SU-DHL-6 (cell line): Measurements from ENCODE around the gene ACAN.

Experiments used
- H2AFZ ChIP-seq: fragments of 200-600 bp; sonication (generic); 2 replicates; pipeline ENCODE4 v1.6.1; 2014; ENCODE audit warnings: low read depth, mild to moderate bottlenecking, moderate library complexity, mixed read lengths, antibody characterized with exemption, low read length; ENCODE audit not compliant: severe bottlenecking
- H3F3A ChIP-seq: fragments of 200-600 bp; shearing (Covaris generic); 2 replicates; pipeline ENCODE4 v1.6.0; 2016; ENCODE audit warnings: antibody characterized with exemption, mild to moderate bottlenecking; ENCODE audit not compliant: insufficient read depth
- H3K27ac ChIP-seq: fragments of 200-600 bp; sonication (generic); 2 replicates; pipeline ENCODE4 v1.5.1; 2016; ENCODE audit warnings: low read depth, mild to moderate bottlenecking, low read length, moderate library complexity, mixed read lengths
- H3K27me3 ChIP-seq: fragments of 200-600 bp; sonication (generic), shearing (Covaris generic); 2 replicates; pipeline ENCODE4 v1.6.0; 2014; ENCODE audit warnings: mild to moderate bottlenecking, low read length
- H3K36me3 ChIP-seq: fragments of 200-600 bp; sonication (generic); 2 replicates; pipeline ENCODE4 v1.6.1; 2014; ENCODE audit warnings: mild to moderate bottlenecking, low read length, mixed read lengths
- H3K4me2 ChIP-seq: fragments of 300-600, 200-600 bp; shearing (Covaris generic), sonication (generic); 2 replicates; pipeline ENCODE4 v1.6.0; 2014; ENCODE audit warnings: low read length, low read depth, mild to moderate bottlenecking; ENCODE audit not compliant: poor library complexity, severe bottlenecking
- H3K4me3 ChIP-seq: fragments of 200-600 bp; sonication (generic); 2 replicates; pipeline ENCODE4 v1.5.1; 2014; ENCODE audit warnings: antibody characterized with exemption, low read length, mild to moderate bottlenecking, mixed read lengths; ENCODE audit not compliant: insufficient read depth, poor library complexity, severe bottlenecking
- H3K79me2 ChIP-seq: fragments of 200-600 bp; sonication (generic); 2 replicates; pipeline ENCODE4 v1.6.1; 2014; ENCODE audit warnings: mild to moderate bottlenecking, low read length, moderate library complexity; ENCODE audit not compliant: insufficient read depth
- H3K9ac ChIP-seq: fragments of 200-600 bp; sonication (generic); 2 replicates; pipeline ENCODE4 v1.7.0; 2014; ENCODE audit warnings: mild to moderate bottlenecking, low read length
- H3K9me2 ChIP-seq: fragments of 200-600 bp; sonication (generic); replicated peaks from 2 replicates; pipeline ENCODE4 v1.6.1; 2014; ENCODE audit warnings: low read length; ENCODE audit not compliant: insufficient read depth
- H3K9me3 ChIP-seq: fragments of 200-600 bp; sonication (generic); 2 replicates; pipeline ENCODE4 v1.6.1; 2014; ENCODE audit warnings: low read length, mixed read lengths; ENCODE audit not compliant: insufficient read depth
- H4K20me1 ChIP-seq: fragments of 200-600 bp; sonication (generic); 2 replicates; pipeline ENCODE4 v1.6.1; 2014; ENCODE audit warnings: low read depth, mild to moderate bottlenecking, antibody characterized with exemption, low read length, moderate library complexity, mixed read lengths
- CTCF ChIP-seq: fragments of 200-600 bp; sonication (generic); IDR thresholded peaks from one replicate; pipeline ENCODE4 v1.5.1; 2017; ENCODE audit warnings: antibody characterized with exemption, mild to moderate bottlenecking, low read length, moderate library complexity; ENCODE audit not compliant: insufficient read depth, poor library complexity, severe bottlenecking
- EZH2phosphoT487 ChIP-seq: fragments of 200-600 bp; sonication (generic), shearing (Covaris generic); conservative IDR thresholded peaks from 2 replicates; pipeline ENCODE4 v1.6.1; 2018; ENCODE audit warnings: mild to moderate bottlenecking, antibody characterized with exemption, low read length, moderate library complexity, mixed read lengths

The ACAN gene

DNA sequence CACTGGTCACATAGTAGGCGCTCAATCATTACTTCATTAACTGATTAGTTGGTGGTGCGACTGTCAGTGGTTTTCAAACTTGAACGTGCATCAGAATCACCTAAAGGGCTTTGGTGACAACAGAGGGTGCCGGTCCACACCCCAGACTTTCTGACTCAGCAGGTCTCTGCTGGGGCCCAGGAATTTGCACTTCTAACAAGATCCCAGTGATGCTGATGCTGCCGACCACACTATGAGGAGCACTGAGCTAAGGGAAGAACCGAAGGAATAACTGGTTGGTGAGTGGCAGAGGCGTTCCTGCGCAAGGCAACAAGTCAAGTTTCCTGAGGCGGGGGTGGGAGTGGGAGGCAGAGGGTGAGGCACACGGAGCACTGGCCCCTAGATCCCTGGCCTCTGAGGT, 73.3 kb downstream of the ACAN start:
- H3K9me2 ChIP-seq, result no peaks in the 10 kb centered on the region
- no peaks in the 10 kb centered on the region for H3K79me2 ChIP-seq
- no peaks in the 10 kb centered on the region for H3F3A ChIP-seq
- H4K20me1 ChIP-seq, result no peaks in the 10 kb centered on the region
- H3K4me2 ChIP-seq, result no peak overlapping the region
- H3K36me3 ChIP-seq, result no peaks in the 10 kb centered on the region
- H3K27me3 ChIP-seq, result no peaks in the 10 kb centered on the region
- no peak for TF ChIP-seq EZH2phosphoT487
- no peaks in the 10 kb centered on the region for H3K9me3 ChIP-seq
- H3K27ac ChIP-seq, result no peak overlapping the region
- H2AFZ ChIP-seq, result no peak overlapping the region
- H3K9ac ChIP-seq, result no peak overlapping the region
- H3K4me3 ChIP-seq, result no peak overlapping the region

- Histone ChIP-seq H3K27me3 (no peaks in the 10 kb centered on the region), H3K9me2 (no peaks in the 10 kb centered on the region), H3K4me3 (no peak overlapping the region), H3F3A (no peaks in the 10 kb centered on the region), H3K9ac (no peak overlapping the region), H3K4me2 (no peak overlapping the region), H2AFZ (no peak overlapping the region), H3K79me2 (no peaks in the 10 kb centered on the region), H3K9me3 (no peaks in the 10 kb centered on the region), H3K36me3 (no peaks in the 10 kb centered on the region), H3K27ac (no peak overlapping the region), H4K20me1 (no peaks in the 10 kb centered on the region)
- no peak for TF ChIP-seq CTCF
- no peak for TF ChIP-seq EZH2phosphoT487
Measured at GRCh38 chr15:88877415-88877814, 74.2 kb downstream of the ACAN start.

DNA sequence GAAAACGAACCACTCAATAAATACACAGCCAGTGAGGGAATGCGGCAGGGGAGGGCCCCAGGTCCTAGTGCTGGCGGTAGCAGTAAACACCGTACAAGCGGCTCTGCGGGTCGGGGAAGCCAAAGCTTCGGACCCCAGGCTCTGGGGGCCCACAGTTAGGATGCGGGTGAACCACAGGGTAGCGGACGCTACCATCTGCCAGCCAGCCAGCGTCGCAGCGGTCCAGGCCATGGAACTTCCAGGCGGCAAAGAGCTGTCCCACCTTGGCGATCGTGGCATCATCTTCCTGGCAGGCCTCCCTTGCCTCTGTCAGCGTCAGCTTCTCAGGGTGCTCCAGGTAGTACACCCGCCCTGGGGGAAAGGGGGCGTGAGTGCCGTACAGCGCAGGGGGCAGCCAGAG, 74.7 kb downstream of the ACAN start:
- H3K9me3 ChIP-seq, result no peaks in the 10 kb centered on the region
- H3K79me2 ChIP-seq, result no peaks in the 10 kb centered on the region
- H4K20me1 ChIP-seq, result no peaks in the 10 kb centered on the region
- TF ChIP-seq EZH2phosphoT487 (no peak), CTCF (no peak)
- no peaks in the 10 kb centered on the region for H3K9me2 ChIP-seq
- H3K27me3 ChIP-seq, result no peaks in the 10 kb centered on the region
- H3K9ac ChIP-seq, result no peak overlapping the region
- H3F3A ChIP-seq, result no peaks in the 10 kb centered on the region
- H3K36me3 ChIP-seq, result no peaks in the 10 kb centered on the region
- no peak overlapping the region for H3K4me3 ChIP-seq
- H3K4me2 ChIP-seq, result no peak overlapping the region
- H2AFZ ChIP-seq, result no peak overlapping the region
- no peak overlapping the region for H3K27ac ChIP-seq

DNA sequence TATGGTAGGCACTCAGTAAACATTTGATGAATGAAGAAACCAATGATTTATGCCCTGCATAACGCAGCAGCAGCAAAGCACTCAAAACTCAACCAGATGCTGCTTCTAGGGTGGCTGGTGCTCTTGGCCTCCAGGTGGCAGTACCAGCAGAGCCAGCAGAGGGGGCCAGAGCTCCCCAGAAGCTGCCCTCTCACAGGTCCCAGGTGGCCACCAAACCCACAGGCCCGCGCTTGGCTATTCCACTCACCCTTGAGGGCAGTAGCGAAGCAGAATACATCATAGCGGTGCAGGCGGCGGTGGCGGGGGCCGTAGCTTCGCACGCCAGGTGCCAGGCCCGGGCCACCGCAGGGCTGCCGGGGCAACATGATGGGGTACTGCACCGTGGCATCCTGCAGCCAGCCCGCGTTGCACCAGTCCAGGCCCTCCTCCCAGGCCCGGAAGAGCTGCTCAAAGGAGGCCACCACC, 75.5 kb downstream of the ACAN start:
- H3K9ac ChIP-seq, result no peak overlapping the region
- no peak overlapping the region for H2AFZ ChIP-seq
- H3K79me2 ChIP-seq, result no peaks in the 10 kb centered on the region
- no peaks in the 10 kb centered on the region for H3K36me3 ChIP-seq
- H3K9me3 ChIP-seq, result no peaks in the 10 kb centered on the region
- H3K27me3 ChIP-seq, result no peaks in the 10 kb centered on the region
- H3K9me2 ChIP-seq, result no peaks in the 10 kb centered on the region
- H3K4me2 ChIP-seq, result no peak overlapping the region
- no peaks in the 10 kb centered on the region for H4K20me1 ChIP-seq
- no peak overlapping the region for H3K27ac ChIP-seq
- no peak overlapping the region for H3K4me3 ChIP-seq
- TF ChIP-seq EZH2phosphoT487 (no peak), CTCF (peak; percentile 69)
- H3F3A ChIP-seq, result no peaks in the 10 kb centered on the region
